Superior temporal gyrus (tissue), 1 donor: Measurements from ENCODE around the gene BMP2K.
"Not testable (repeated sequence)": the region's sequence is repeated elsewhere in the genome, so short reads cannot be mapped to it uniquely, and the experiment has no call there.

ENCODE experiments used
- DNase-seq: peaks from one replicate; pipeline ENCODE4 v3.0.0-alpha.2; 2016; ENCODE audit errors: extremely low spot score

BMP2K gene

GRCh38 chr4:78863254-78863869 is 87.2 kb downstream of the BMP2K start:
- no peak for DNase-seq

GRCh38 chr4:78863991-78864390 is 87.8 kb downstream of the BMP2K start:
- no peak for DNase-seq

- peak; percentile 92 for DNase-seq
Measured at GRCh38 chr4:78864405-78865024, 88.4 kb downstream of the BMP2K start.

- DNase-seq = no peak
Measured at GRCh38 chr4:78865451-78865850, 89.3 kb downstream of the BMP2K start.

GRCh38 chr4:78868712-78869111 is 92.6 kb downstream of the BMP2K start:
- not testable (repeated sequence) for DNase-seq

GRCh38 chr4:78870056-78870455 is 93.9 kb downstream of the BMP2K start:
- no peak for DNase-seq

- DNase-seq = no peak
Measured at GRCh38 chr4:78876568-78877320, 100.6 kb downstream of the BMP2K start.

- no peak for DNase-seq
Measured at GRCh38 chr4:78878031-78878430, 101.9 kb downstream of the BMP2K start.

- no peak for DNase-seq
Measured at GRCh38 chr4:78880874-78881492, 104.8 kb downstream of the BMP2K start.

- DNase-seq = no peak
Measured at GRCh38 chr4:78885598-78885997, 109.4 kb downstream of the BMP2K start.

GRCh38 chr4:78889955-78890354 is 113.8 kb downstream of the BMP2K start:
- DNase-seq = no peak

GRCh38 chr4:78899302-78899701 is 123.2 kb downstream of the BMP2K start:
- no peak for DNase-seq

GRCh38 chr4:78901882-78902281 is 125.7 kb downstream of the BMP2K start:
- DNase-seq = no peak

- no peak for DNase-seq
Measured at GRCh38 chr4:78902298-78902697, 126.1 kb downstream of the BMP2K start.

- DNase-seq = no peak
Measured at GRCh38 chr4:78904143-78904542, 128.0 kb downstream of the BMP2K start.

GRCh38 chr4:78907638-78908037 is 131.5 kb downstream of the BMP2K start:
- no peak for DNase-seq

- DNase-seq = not testable (repeated sequence)
Measured at GRCh38 chr4:78908974-78909373, 132.8 kb downstream of the BMP2K start.

GRCh38 chr4:78910612-78911011 is 134.5 kb downstream of the BMP2K start:
- no peak for DNase-seq

- no peak for DNase-seq
Measured at GRCh38 chr4:78922207-78922606, 146.1 kb downstream of the BMP2K start.

GRCh38 chr4:78923464-78924312 is 147.5 kb downstream of the BMP2K start:
- DNase-seq = no peak

GRCh38 chr4:78926826-78927225 is 150.7 kb downstream of the BMP2K start:
- DNase-seq = no peak

GRCh38 chr4:78928835-78929234 is 152.7 kb downstream of the BMP2K start:
- DNase-seq = no peak
